Aorta (tissue), 5 donors: ENCODE measurements around the gene NOTCH2. TPM values are rescaled to one million over a fixed set of nuclear protein-coding genes. Genes with fewer than 3 reads are reported as not detected.
"Not testable (repeated sequence)": the region's sequence is repeated elsewhere in the genome, so short reads cannot be mapped to it uniquely, and the experiment has no call there.

Experiments used
- ATAC-seq: fragments of 200-7000 bp; cut with Tn5 transposase; one replicate; pipeline ENCODE4 v1.9.1; 2022; ENCODE audit warnings: moderate library complexity; ENCODE audit not compliant: low FRiP score
- DNase-seq, 2 donors: peaks; one replicate each; pipeline ENCODE4 v3.0.0-alpha.2; 2020
- H3K27ac ChIP-seq, 2 donors: one replicate each; pipeline ENCODE4 v1.5.1; 2013; ENCODE audit warnings: low read length in 2 of 2, mild to moderate bottlenecking in 2 of 2, moderate library complexity in 2 of 2, control low read depth in 1 of 2, inconsistent platforms in 1 of 2, low read depth in 1 of 2
- H3K27me3 ChIP-seq, 2 donors: one replicate each; pipeline ENCODE4 v1.6.1; 2013; ENCODE audit warnings: control low read depth in 1 of 2, low read length in 1 of 2, mild to moderate bottlenecking in 1 of 2, moderate library complexity in 1 of 2; ENCODE audit not compliant: insufficient read depth in 2 of 2, control insufficient read depth in 1 of 2
- H3K36me3 ChIP-seq, 2 donors: one replicate each; pipeline ENCODE4 v1.6.1; 2013; ENCODE audit warnings: control low read depth in 1 of 2, low read length in 1 of 2, mild to moderate bottlenecking in 1 of 2; ENCODE audit not compliant: insufficient read depth in 2 of 2, control insufficient read depth in 1 of 2
- H3K4me1 ChIP-seq, 2 donors: one replicate each; pipeline ENCODE4 v1.6.1; 2013; ENCODE audit warnings: low read length in 2 of 2, control low read depth in 1 of 2, mild to moderate bottlenecking in 1 of 2, moderate library complexity in 1 of 2; ENCODE audit not compliant: insufficient read depth in 2 of 2, control insufficient read depth in 1 of 2
- H3K4me3 ChIP-seq, 2 donors: one replicate each; pipeline ENCODE4 v1.5.1; 2013; ENCODE audit warnings: low read length in 2 of 2, control low read depth in 1 of 2, mild to moderate bottlenecking in 1 of 2
- H3K9me3 ChIP-seq: one replicate; pipeline ENCODE4 v1.6.1; 2013; ENCODE audit warnings: mild to moderate bottlenecking, low read length; ENCODE audit not compliant: control insufficient read depth
- WGBS, 2 donors: extraction: QIAGEN DNeasy Blood & Tissue Kit; methylation state at CpG; one replicate each; pipeline ENCODE4 v1.1.7; 2013; 5-methylcytosine and 5-hydroxymethylcytosine counted together
- intact Hi-C, 2 donors: fragments of 100-400 bp; cut with DNase I; formaldehyde crosslinking; loops; one replicate each; pipeline versions ENCODE4 v1.14.2 to v1.15.0; 2022
- polyA plus RNA-seq, 2 donors: library from polyadenylated mRNA; stranded (reverse); fragments of 200-250 nt; gene quantifications; one replicate each; pipeline ENCODE4 v1.2.3, GENCODE V29; 2013
- total RNA-seq, 2 donors: library from RNA; stranded (reverse); fragmentation: NEBNext Ultra II Directional; extraction: Animal tissue kit (Norgen Biotek cat#: 25700); gene quantifications; one replicate each; pipeline ENCODE4 v1.2.1, GENCODE V29; 2021
- donor health status: healthy with polysubstance abuse.
- donor health status: Bipolar disorder and iron deficiency.
- donor health status: DM: no; HTN: no; CAD: no.
- donor health status: DM: no; HTN: no; CAD: no.
- donor health status: DM: yes; HTN: yes; CAD: no.

NOTCH2 gene
- total and polyA plus RNA-seq, 4 donors, result 6.8 to 216 (median 110) TPM

GRCh38 chr1:119986007-119986497 is 83.4 kb downstream of the NOTCH2 start:
- Histone ChIP-seq H3K27ac (no peak overlapping the region), H3K4me1 (peaks cover 6% of the 10 kb centered on the region in 2 donors)

GRCh38 chr1:119984771-119985170 is 84.7 kb downstream of the NOTCH2 start:
- Histone ChIP-seq H3K27me3 (no peaks in the 10 kb centered on the region), H3K4me3 (no peak overlapping the region), H3K36me3 (peaks cover 0 to 3% of the 10 kb centered on the region in 2 donors), H3K9me3 (no peaks in the 10 kb centered on the region), H3K27ac (no peak overlapping the region), H3K4me1 (peaks cover 6% of the 10 kb centered on the region in 2 donors)
- DNase-seq (no peak), ATAC-seq (no peak)
- intact Hi-C loops, result no loop called here
- WGBS, 2 donors, result 13 to 30% methylated on average over 1 of the region's 1 CpG

More at GRCh38 chr1:119986007-119986497, 83.4 kb downstream of the NOTCH2 start:
- H3K9me3 ChIP-seq, result no peaks in the 10 kb centered on the region
- WGBS, 2 donors, result 73 to 79% methylated on average over 3 of the region's 3 CpGs
- no peak overlapping the region for H3K4me3 ChIP-seq
- H3K27me3 ChIP-seq, result no peaks in the 10 kb centered on the region
- ATAC-seq (no peak), DNase-seq (no peak)
- peaks cover 0 to 3% of the 10 kb centered on the region in 2 donors for H3K36me3 ChIP-seq
- intact Hi-C loops, result no loop called here

GRCh38 chr1:119981986-119982815 is 87.3 kb downstream of the NOTCH2 start:
- H3K36me3 ChIP-seq, result peaks cover 3 to 4% of the 10 kb centered on the region in 2 donors
- H3K27ac ChIP-seq, result no peak overlapping the region
- intact Hi-C loops, result no loop called here
- H3K4me3 ChIP-seq, result no peak overlapping the region
- peaks cover 6 to 8% of the 10 kb centered on the region in 2 donors for H3K4me1 ChIP-seq
- ATAC-seq (no peak), DNase-seq (no peak)
- no peaks in the 10 kb centered on the region for H3K27me3 ChIP-seq
- 0 to 1% methylated on average over 1 of the region's 1 CpG for WGBS, 2 donors
- no peaks in the 10 kb centered on the region for H3K9me3 ChIP-seq

GRCh38 chr1:119981496-119981895 is 88.0 kb downstream of the NOTCH2 start:
- WGBS, 2 donors, result 41 to 54% methylated on average over 5 of the region's 5 CpGs
- ATAC-seq, result no peak
- Histone ChIP-seq H3K27me3 (no peaks in the 10 kb centered on the region), H3K27ac (no peak overlapping the region), H3K4me1 (peaks cover 5 to 6% of the 10 kb centered on the region in 2 donors), H3K36me3 (peaks cover 3 to 4% of the 10 kb centered on the region in 2 donors), H3K9me3 (no peaks in the 10 kb centered on the region), H3K4me3 (no peak overlapping the region)
- intact Hi-C loops, result no loop called here
- no peak for DNase-seq

- DNase-seq, result no peak
- no peak overlapping the region for H3K27ac ChIP-seq
- intact Hi-C loops, result no loop called here
- no peaks in the 10 kb centered on the region for H3K9me3 ChIP-seq
- no peaks in the 10 kb centered on the region for H3K27me3 ChIP-seq
- H3K36me3 ChIP-seq, result peaks cover 0 to 4% of the 10 kb centered on the region in 2 donors
- peaks cover 2% of the 10 kb centered on the region in 2 donors for H3K4me1 ChIP-seq
- 71 to 75% methylated on average over 4 of the region's 4 CpGs for WGBS, 2 donors
- no peak for ATAC-seq
- no peak overlapping the region for H3K4me3 ChIP-seq
Measured at GRCh38 chr1:119978018-119978505, 91.4 kb downstream of the NOTCH2 start.

- H3K27ac ChIP-seq, DNase-seq, H3K4me1 ChIP-seq, H3K9me3 ChIP-seq, ATAC-seq, intact Hi-C loops, H3K4me3 ChIP-seq, H3K27me3 ChIP-seq, H3K36me3 ChIP-seq: not testable (repeated sequence)
- 94% methylated on average over 7 to 8 of the region's 8 CpGs for WGBS, 2 donors
Measured at GRCh38 chr1:119977113-119977736, 92.2 kb downstream of the NOTCH2 start.

GRCh38 chr1:119975582-119976254 is 93.7 kb downstream of the NOTCH2 start:
- H3K27ac ChIP-seq, H3K4me1 ChIP-seq, ATAC-seq, H3K36me3 ChIP-seq, H3K9me3 ChIP-seq, H3K27me3 ChIP-seq, intact Hi-C loops, DNase-seq, H3K4me3 ChIP-seq: not testable (repeated sequence)
- 91 to 93% methylated on average over 5 of the region's 5 CpGs for WGBS, 2 donors

GRCh38 chr1:119975006-119975405 is 94.5 kb downstream of the NOTCH2 start:
- Histone ChIP-seq H3K36me3 (peaks cover 4% of the 10 kb centered on the region in 2 donors), H3K4me1 (peaks cover 0 to 2% of the 10 kb centered on the region in 2 donors), H3K27me3 (no peaks in the 10 kb centered on the region), H3K27ac (no peak overlapping the region), H3K4me3 (no peak overlapping the region), H3K9me3 (no peaks in the 10 kb centered on the region)
- WGBS, 2 donors, result 96% methylated on average over 2 of the region's 2 CpGs
- no peak for ATAC-seq
- DNase-seq, result no peak
- intact Hi-C loops, result no loop called here
